HUES64 (cell line): ENCODE results near the gene APOA4.

ENCODE experiments used
- H3K27ac ChIP-seq: 2 replicates; pipeline ENCODE4 v1.7.0; 2013; ENCODE audit warnings: low read depth, low read length, inconsistent platforms
- H3K27me3 ChIP-seq: 2 replicates; pipeline ENCODE4 v1.6.1; 2013; ENCODE audit warnings: mild to moderate bottlenecking, low read length; ENCODE audit not compliant: insufficient read depth
- H3K36me3 ChIP-seq: 2 replicates; pipeline ENCODE4 v1.6.1; 2013; ENCODE audit warnings: mild to moderate bottlenecking, low read length; ENCODE audit not compliant: insufficient read depth
- H3K4me1 ChIP-seq: 2 replicates; pipeline ENCODE4 v1.6.1; 2013; ENCODE audit warnings: mild to moderate bottlenecking, low read length, moderate library complexity; ENCODE audit not compliant: insufficient read depth
- H3K4me3 ChIP-seq: 2 replicates; pipeline ENCODE4 v1.5.1; 2013; ENCODE audit warnings: mild to moderate bottlenecking, low read length, moderate library complexity
- H3K9ac ChIP-seq: 2 replicates; pipeline ENCODE4 v1.6.1; 2013; ENCODE audit warnings: mild to moderate bottlenecking, low read depth, low read length
- H3K9me3 ChIP-seq: 2 replicates; pipeline ENCODE4 v1.6.1; 2013; ENCODE audit warnings: low read depth, low read length; ENCODE audit not compliant: insufficient read depth
- WGBS: fragments of 150-250, 120-280 bp; methylation state at CpG from one replicate; pipeline ENCODE4 v1.1.7; 2013; ENCODE audit warnings: missing lambda C conversion rate; 5-methylcytosine and 5-hydroxymethylcytosine counted together

APOA4 gene

GRCh38 chr11:116829525-116830183, 6.5 kb upstream of the APOA4 start, which contains the start of gene APOC3:
TSS of gene APOC3 (plus strand) at chr11:116829907. CDS start at chr11:116830583, 676 bp downstream.
- H3K4me1 ChIP-seq: no peaks in the 10 kb centered on the region
- no peak within 1 kb of the TSS for H3K4me3 ChIP-seq
- no peaks in the 10 kb centered on the region for H3K9me3 ChIP-seq
- H3K9ac ChIP-seq: no peak within 1 kb of the TSS
- 76% methylated on average over 9 of the region's 9 CpGs for WGBS
- no peaks in the 10 kb centered on the region; the same call in 1 of the 2 replicates for H3K27me3 ChIP-seq
- H3K36me3 ChIP-seq: no peaks in the 10 kb centered on the region
- H3K27ac ChIP-seq: no peak within 1 kb of the TSS

- Histone ChIP-seq H3K27me3 (no peaks in the 10 kb centered on the region; the same call in 1 of the 2 replicates), H3K27ac (no peak overlapping the region), H3K9ac (no peak overlapping the region), H3K36me3 (no peaks in the 10 kb centered on the region), H3K4me1 (no peaks in the 10 kb centered on the region), H3K9me3 (no peaks in the 10 kb centered on the region), H3K4me3 (no peak overlapping the region)
- 77% methylated on average over 11 of the region's 16 CpGs for whole genome bisulfite sequencing
These were observed 5.8 kb upstream of the APOA4 start for GRCh38 chr11:116828632-116829524.

- WGBS: 92% methylated on average over 6 of the region's 6 CpGs
- no peaks in the 10 kb centered on the region for H3K36me3 ChIP-seq
- no peak overlapping the region for H3K9ac ChIP-seq
- H3K4me1 ChIP-seq: no peaks in the 10 kb centered on the region
- no peak overlapping the region for H3K4me3 ChIP-seq
- no peaks in the 10 kb centered on the region for H3K9me3 ChIP-seq
- no peak overlapping the region for H3K27ac ChIP-seq
- no peaks in the 10 kb centered on the region; the same call in 1 of the 2 replicates for H3K27me3 ChIP-seq
These were observed 4.4 kb upstream of the APOA4 start for GRCh38 chr11:116827461-116827860.

- Histone ChIP-seq H3K27me3 (no peaks in the 10 kb centered on the region; the same call in 1 of the 2 replicates), H3K9ac (no peak overlapping the region), H3K4me3 (no peak overlapping the region), H3K9me3 (no peaks in the 10 kb centered on the region), H3K36me3 (no peaks in the 10 kb centered on the region), H3K4me1 (no peaks in the 10 kb centered on the region), H3K27ac (no peak overlapping the region)
- WGBS: 89% methylated on average over 9 of the region's 9 CpGs
These were observed 3.8 kb upstream of the APOA4 start for GRCh38 chr11:116826751-116827431.

- Histone ChIP-seq H3K36me3 (no peaks in the 10 kb centered on the region), H3K4me1 (no peaks in the 10 kb centered on the region), H3K9ac (no peak overlapping the region), H3K9me3 (no peaks in the 10 kb centered on the region), H3K27ac (no peak overlapping the region), H3K4me3 (no peak overlapping the region), H3K27me3 (no peaks in the 10 kb centered on the region; the same call in 1 of the 2 replicates)
- 85% methylated on average over 22 of the region's 22 CpGs for WGBS
These were observed 3.0 kb upstream of the APOA4 start for GRCh38 chr11:116825854-116826750.

- H3K27ac ChIP-seq: no peak overlapping the region
- H3K4me3 ChIP-seq: no peak overlapping the region
- WGBS: 84% methylated on average over 5 of the region's 5 CpGs
- no peaks in the 10 kb centered on the region; the same call in 1 of the 2 replicates for H3K27me3 ChIP-seq
- H3K4me1 ChIP-seq: no peaks in the 10 kb centered on the region
- H3K9me3 ChIP-seq: no peaks in the 10 kb centered on the region
- H3K9ac ChIP-seq: no peak overlapping the region
- H3K36me3 ChIP-seq: no peaks in the 10 kb centered on the region
These were observed 2.3 kb upstream of the APOA4 start for GRCh38 chr11:116825434-116825833.

- no peaks in the 10 kb centered on the region for H3K4me1 ChIP-seq
- no peak overlapping the region for H3K9ac ChIP-seq
- no peaks in the 10 kb centered on the region for H3K9me3 ChIP-seq
- H3K27ac ChIP-seq: no peak overlapping the region
- WGBS: 86% methylated on average over 5 of the region's 5 CpGs
- no peak overlapping the region for H3K4me3 ChIP-seq
- no peaks in the 10 kb centered on the region for H3K27me3 ChIP-seq
- no peaks in the 10 kb centered on the region for H3K36me3 ChIP-seq
These were observed 529 bp downstream of the APOA4 start for GRCh38 chr11:116822575-116822974.

- Histone ChIP-seq H3K4me1 (no peaks in the 10 kb centered on the region), H3K4me3 (no peak overlapping the region)
- 95% methylated on average over 51 of the region's 51 CpGs for WGBS
These were observed 1.8 kb downstream of the APOA4 start for GRCh38 chr11:116821050-116821918.

GRCh38 chr11:116819049-116819448, 4.1 kb downstream of the APOA4 start:
- Histone ChIP-seq H3K9me3 (no peaks in the 10 kb centered on the region), H3K27ac (no peak overlapping the region), H3K9ac (no peak overlapping the region), H3K4me3 (no peak overlapping the region), H3K4me1 (no peaks in the 10 kb centered on the region), H3K36me3 (no peaks in the 10 kb centered on the region), H3K27me3 (no peaks in the 10 kb centered on the region)
- 93% methylated on average over 9 of the region's 9 CpGs for WGBS

More at GRCh38 chr11:116821050-116821918, 1.8 kb downstream of the APOA4 start:
- Histone ChIP-seq H3K9me3 (no peaks in the 10 kb centered on the region), H3K36me3 (no peaks in the 10 kb centered on the region), H3K9ac (no peak overlapping the region), H3K27ac (no peak overlapping the region), H3K27me3 (no peaks in the 10 kb centered on the region)

GRCh38 chr11:116814502-116814901, 8.6 kb downstream of the APOA4 start:
- H3K36me3 ChIP-seq: no peaks in the 10 kb centered on the region
- H3K4me3 ChIP-seq: no peak overlapping the region
- H3K4me1 ChIP-seq: no peaks in the 10 kb centered on the region
- no peak overlapping the region for H3K9ac ChIP-seq
- no peaks in the 10 kb centered on the region for H3K9me3 ChIP-seq
- WGBS: 95% methylated on average over 5 of the region's 6 CpGs
- H3K27ac ChIP-seq: no peak overlapping the region
- no peaks in the 10 kb centered on the region for H3K27me3 ChIP-seq
